ENCODE data around the gene FXYD2. TPM values are rescaled to one million over a fixed set of nuclear protein-coding genes. Genes with fewer than 3 reads are reported as not detected.

The FXYD2 gene
- total RNA-seq, 6 donors from 2014 or later, result 0.15 to 4.5 (median 2.4) TPM

Other genes starting within 250 kb of the FXYD2 start
- 1 to 10 TPM in 3 of 6 donors, under 1 TPM in 3; 0.30 to 3.1 (median 1.3) TPM for gene DSCAML1, start 27.5 kb downstream of the FXYD2 start, total RNA-seq
- gene FXYD6, start 51.9 kb upstream of the FXYD2 start, total RNA-seq, result 10 to 100 TPM; 16.2 to 61.4 (median 33.8) TPM
- gene TMPRSS13, start 104.7 kb upstream of the FXYD2 start, total RNA-seq, result 10 to 100 TPM in 2 of 6 donors, 1 to 10 TPM in 4; 4.6 to 26.2 (median 6.1) TPM
- 100 to 1,000 TPM in 1 of 6 donors, 10 to 100 TPM in 5; 30.7 to 139 (median 46.1) TPM for gene IL10RA, start 161.7 kb upstream of the FXYD2 start, total RNA-seq